HT-29 (cell line): ENCODE data around the gene PIGU. TPM values are rescaled to one million over a fixed set of nuclear protein-coding genes. Genes with fewer than 3 reads are reported as not detected.
A peak's percentile ranks its signal among the peaks of the same experiment; 100 is the strongest.

ENCODE experiments used
- DNase-seq: peaks from one replicate; pipeline ENCODE4 v3.0.0-alpha.2; 2015; ENCODE audit warnings: low spot score
- total RNA-seq: library from RNA; depleted of rRNA; stranded (reverse); fragments of >200 nt; shearing (Covaris generic); gene quantifications from 2 replicates; pipeline ENCODE4 v1.2.3, GENCODE V29; 2014

The PIGU gene
- total RNA-seq, 1 experiment from 2014 or later: 36.2 TPM

GRCh38 chr20:34579191-34579978, 97.5 kb downstream of the PIGU start:
- peak; percentile 92 for DNase-seq

- no peak for DNase-seq
These were observed 98.4 kb downstream of the PIGU start for GRCh38 chr20:34578521-34578920.

- DNase-seq: no peak
These were observed 98.9 kb downstream of the PIGU start for GRCh38 chr20:34578025-34578424.

- no peak for DNase-seq
These were observed 99.8 kb downstream of the PIGU start for GRCh38 chr20:34577061-34577460.

- no peak for DNase-seq
These were observed 101.1 kb downstream of the PIGU start for GRCh38 chr20:34575756-34576155.

- no peak for DNase-seq
These were observed 101.6 kb downstream of the PIGU start for GRCh38 chr20:34575271-34575670.

GRCh38 chr20:34574861-34575260, 102.0 kb downstream of the PIGU start:
- DNase-seq: no peak

GRCh38 chr20:34574426-34574825, 102.5 kb downstream of the PIGU start:
- no peak for DNase-seq

GRCh38 chr20:34573541-34574300, 103.2 kb downstream of the PIGU start:
- no peak for DNase-seq

- DNase-seq: no peak
These were observed 105.1 kb downstream of the PIGU start for GRCh38 chr20:34571753-34572152.

- no peak for DNase-seq
These were observed 106.0 kb downstream of the PIGU start for GRCh38 chr20:34570859-34571306.

- no peak for DNase-seq
These were observed 107.3 kb downstream of the PIGU start for GRCh38 chr20:34569598-34569997.

GRCh38 chr20:34567892-34568865, 108.7 kb downstream of the PIGU start:
- no peak for DNase-seq

- no peak for DNase-seq
These were observed 109.7 kb downstream of the PIGU start for GRCh38 chr20:34566978-34567891.

- no peak for DNase-seq
These were observed 112.1 kb downstream of the PIGU start for GRCh38 chr20:34564833-34565232.

- DNase-seq: peak; percentile 42
These were observed 114.3 kb downstream of the PIGU start for GRCh38 chr20:34562641-34563040.

GRCh38 chr20:34561661-34562060, 115.2 kb downstream of the PIGU start:
- DNase-seq: no peak

GRCh38 chr20:34560614-34561013, 116.3 kb downstream of the PIGU start:
- DNase-seq: no peak

GRCh38 chr20:34560141-34560523, 116.8 kb downstream of the PIGU start:
- no peak for DNase-seq

GRCh38 chr20:34559311-34560140, 117.4 kb downstream of the PIGU start:
- DNase-seq: no peak
